MM.1S (cell line): ENCODE data around the gene NINL.

Experiments
- DNase-seq: peaks from one replicate; pipeline ENCODE4 v3.0.0-alpha.2; 2015
- H2AFZ ChIP-seq: fragments of 300-600 bp; sonication (generic); 2 replicates; pipeline ENCODE4 v1.6.0; 2016; ENCODE audit warnings: antibody characterized with exemption, low read length
- H3F3A ChIP-seq: fragments of 300-600 bp; sonication (generic); 2 replicates; pipeline ENCODE4 v1.6.1; 2016; ENCODE audit warnings: mild to moderate bottlenecking, antibody characterized with exemption, low read length, moderate library complexity, mixed read lengths; ENCODE audit not compliant: insufficient read depth
- H3K27ac ChIP-seq: fragments of 300-600 bp; sonication (generic); 2 replicates; pipeline ENCODE4 v1.5.1; 2016; ENCODE audit warnings: mild to moderate bottlenecking, low read length
- H3K27me3 ChIP-seq: fragments of 300-600 bp; sonication (generic); replicated peaks from 2 replicates; pipeline ENCODE4 v1.6.0; 2016; ENCODE audit warnings: low read length; ENCODE audit not compliant: insufficient read depth
- H3K36me3 ChIP-seq: fragments of 300-600 bp; sonication (generic); replicated peaks from 2 replicates; pipeline ENCODE4 v1.6.1; 2016; ENCODE audit warnings: mild to moderate bottlenecking, low read length, mixed read lengths; ENCODE audit not compliant: insufficient read depth
- H3K4me1 ChIP-seq: fragments of 300-600 bp; sonication (generic); 2 replicates; pipeline ENCODE4 v1.6.1; 2016; ENCODE audit warnings: low read length, mixed read lengths
- H3K4me2 ChIP-seq: fragments of 300-600 bp; sonication (generic); 2 replicates; pipeline ENCODE4 v1.6.0; 2016; ENCODE audit warnings: low read depth, low read length
- H3K4me3 ChIP-seq: fragments of 300-600 bp; sonication (generic); 2 replicates; pipeline ENCODE4 v1.5.1; 2016; ENCODE audit warnings: low read length, mixed read lengths
- H3K79me2 ChIP-seq: fragments of 300-600 bp; sonication (generic); 2 replicates; pipeline ENCODE4 v1.6.1; 2016; ENCODE audit warnings: mixed run types, low read length, mixed read lengths
- H3K9ac ChIP-seq: fragments of 300-600 bp; sonication (generic); 2 replicates; pipeline ENCODE4 v1.6.1; 2016; ENCODE audit warnings: low read length, mixed read lengths
- H3K9me2 ChIP-seq: fragments of 300-600 bp; sonication (generic); replicated peaks from 2 replicates; pipeline ENCODE4 v1.6.1; 2016; ENCODE audit warnings: mild to moderate bottlenecking, low read length, mixed read lengths; ENCODE audit not compliant: insufficient read depth
- H3K9me3 ChIP-seq: fragments of 300-600 bp; sonication (generic); replicated peaks from 2 replicates; pipeline ENCODE4 v1.6.1; 2016; ENCODE audit warnings: mild to moderate bottlenecking, low read length, mixed read lengths; ENCODE audit not compliant: insufficient read depth
- H4K20me1 ChIP-seq: fragments of 300-600 bp; sonication (generic); 2 replicates; pipeline ENCODE4 v1.6.1; 2016; ENCODE audit warnings: mild to moderate bottlenecking, low read length, moderate library complexity, mixed read lengths; ENCODE audit not compliant: insufficient read depth
- EZH2 ChIP-seq: fragments of 300-600 bp; sonication (generic); optimal IDR thresholded peaks from 2 replicates; pipeline ENCODE3; 2017; ENCODE audit warnings: low read depth, mild to moderate bottlenecking, antibody characterized with exemption, low read length, mixed read lengths
- EZH2phosphoT487 ChIP-seq: fragments of 300-600 bp; sonication (generic); IDR thresholded peaks from 2 replicates; pipeline ENCODE4 v1.6.1; 2018; ENCODE audit warnings: antibody characterized with exemption, low read length
- TF ChIP-seq, protein P1 (sequence below): fragments of 300-600 bp; sonication (generic); IDR thresholded peaks from 2 replicates; pipeline ENCODE4 v1.5.1; 2016; ENCODE audit warnings: antibody characterized with exemption, low read length, mixed read lengths

The NINL gene

DNA sequence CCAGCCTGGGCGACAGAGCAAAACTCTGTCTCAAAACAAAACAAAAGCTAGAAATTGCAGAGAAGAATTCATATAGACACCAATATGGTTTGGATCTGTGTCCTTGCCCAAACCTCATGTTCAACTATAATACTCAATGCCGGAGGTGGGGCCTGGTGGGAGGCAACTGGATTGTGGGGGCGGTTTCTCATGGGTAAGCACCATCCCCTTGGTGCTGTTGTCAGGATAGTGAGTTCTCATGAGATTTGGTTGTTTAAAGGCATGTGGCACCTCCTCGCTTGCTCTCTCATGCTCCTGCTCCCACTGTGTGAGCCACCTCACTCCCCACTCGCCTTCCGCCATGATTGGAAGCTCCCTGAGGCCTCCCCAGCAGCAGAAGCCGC lies 15.2 kb downstream of the NINL start:
- Histone ChIP-seq H4K20me1 (no peaks in the 10 kb centered on the region), H3K9me3 (no peaks in the 10 kb centered on the region), H3K27ac (no peak overlapping the region), H3K9me2 (no peaks in the 10 kb centered on the region), H3K4me2 (no peak overlapping the region), H3K27me3 (no peaks in the 10 kb centered on the region), H2AFZ (no peak overlapping the region), H3K4me1 (no peaks in the 10 kb centered on the region), H3F3A (no peaks in the 10 kb centered on the region), H3K4me3 (no peak overlapping the region), H3K79me2 (no peaks in the 10 kb centered on the region), H3K9ac (no peak overlapping the region), H3K36me3 (no peaks in the 10 kb centered on the region)
- DNase-seq: no peak
- TF ChIP-seq, protein P1, sequence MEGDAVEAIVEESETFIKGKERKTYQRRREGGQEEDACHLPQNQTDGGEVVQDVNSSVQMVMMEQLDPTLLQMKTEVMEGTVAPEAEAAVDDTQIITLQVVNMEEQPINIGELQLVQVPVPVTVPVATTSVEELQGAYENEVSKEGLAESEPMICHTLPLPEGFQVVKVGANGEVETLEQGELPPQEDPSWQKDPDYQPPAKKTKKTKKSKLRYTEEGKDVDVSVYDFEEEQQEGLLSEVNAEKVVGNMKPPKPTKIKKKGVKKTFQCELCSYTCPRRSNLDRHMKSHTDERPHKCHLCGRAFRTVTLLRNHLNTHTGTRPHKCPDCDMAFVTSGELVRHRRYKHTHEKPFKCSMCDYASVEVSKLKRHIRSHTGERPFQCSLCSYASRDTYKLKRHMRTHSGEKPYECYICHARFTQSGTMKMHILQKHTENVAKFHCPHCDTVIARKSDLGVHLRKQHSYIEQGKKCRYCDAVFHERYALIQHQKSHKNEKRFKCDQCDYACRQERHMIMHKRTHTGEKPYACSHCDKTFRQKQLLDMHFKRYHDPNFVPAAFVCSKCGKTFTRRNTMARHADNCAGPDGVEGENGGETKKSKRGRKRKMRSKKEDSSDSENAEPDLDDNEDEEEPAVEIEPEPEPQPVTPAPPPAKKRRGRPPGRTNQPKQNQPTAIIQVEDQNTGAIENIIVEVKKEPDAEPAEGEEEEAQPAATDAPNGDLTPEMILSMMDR: no peak
- TF ChIP-seq EZH2phosphoT487 (no peak), EZH2 (no peak)

DNA sequence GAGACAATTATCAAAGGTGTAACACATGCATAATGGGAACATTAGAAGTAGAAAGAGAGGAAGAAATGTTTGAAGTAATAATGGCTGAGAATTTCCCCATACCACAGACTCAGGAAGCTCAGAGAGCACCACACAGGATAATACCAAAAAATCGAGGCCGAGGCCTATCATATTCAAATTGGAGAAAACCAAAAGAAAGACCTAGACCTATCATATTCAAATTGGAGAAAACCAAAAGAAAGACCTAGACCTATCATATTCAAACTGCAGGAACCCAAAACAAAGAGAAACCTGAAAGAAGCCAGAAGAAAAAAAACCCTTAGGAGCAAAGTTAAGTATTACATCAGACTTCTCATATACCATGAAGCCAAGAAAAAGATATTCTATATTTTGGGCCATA lies 18.0 kb downstream of the NINL start:
- H3K27ac ChIP-seq: no peak overlapping the region
- no peak overlapping the region for H2AFZ ChIP-seq
- H3K27me3 ChIP-seq: no peaks in the 10 kb centered on the region
- H3K4me1 ChIP-seq: no peaks in the 10 kb centered on the region
- H3K4me2 ChIP-seq: no peak overlapping the region
- no peaks in the 10 kb centered on the region for H3K36me3 ChIP-seq
- no peaks in the 10 kb centered on the region for H4K20me1 ChIP-seq
- H3K9me2 ChIP-seq: no peaks in the 10 kb centered on the region
- H3K9ac ChIP-seq: no peak overlapping the region
- no peak overlapping the region for H3K4me3 ChIP-seq
- TF ChIP-seq EZH2phosphoT487: no peak
- TF ChIP-seq EZH2: no peak
- TF ChIP-seq, protein P1: no peak
- no peaks in the 10 kb centered on the region for H3F3A ChIP-seq
- H3K9me3 ChIP-seq: no peaks in the 10 kb centered on the region
- no peaks in the 10 kb centered on the region for H3K79me2 ChIP-seq
- no peak for DNase-seq

DNA sequence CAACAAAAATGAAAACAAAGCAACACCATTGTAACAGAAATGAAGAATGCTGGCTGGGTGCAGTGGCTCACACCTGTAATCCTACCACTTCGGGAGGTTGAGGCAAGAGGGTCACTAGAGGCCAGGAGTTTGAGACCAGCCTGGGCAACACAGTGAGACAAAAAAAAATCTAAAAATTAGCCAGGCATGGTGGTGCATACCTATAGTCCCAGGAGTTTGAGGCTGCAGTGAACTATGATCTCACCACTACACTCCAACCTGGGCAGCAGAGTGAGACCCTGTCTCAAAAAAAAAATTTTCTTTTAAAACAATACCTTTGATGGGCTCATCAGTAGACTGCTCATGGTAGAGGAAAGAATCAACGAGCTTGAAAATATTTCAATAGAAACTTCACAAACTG lies 18.5 kb downstream of the NINL start:
- H3K36me3 ChIP-seq: no peaks in the 10 kb centered on the region
- H3K9me2 ChIP-seq: no peaks in the 10 kb centered on the region
- H3K4me2 ChIP-seq: no peak overlapping the region
- H3K9me3 ChIP-seq: no peaks in the 10 kb centered on the region
- no peaks in the 10 kb centered on the region for H3K79me2 ChIP-seq
- no peaks in the 10 kb centered on the region for H3K4me1 ChIP-seq
- no peak overlapping the region for H3K4me3 ChIP-seq
- H3K9ac ChIP-seq: no peak overlapping the region
- no peak overlapping the region for H3K27ac ChIP-seq
- no peak overlapping the region for H2AFZ ChIP-seq
- H3F3A ChIP-seq: no peaks in the 10 kb centered on the region
- H3K27me3 ChIP-seq: no peaks in the 10 kb centered on the region
- TF ChIP-seq EZH2: no peak
- TF ChIP-seq EZH2phosphoT487: no peak
- TF ChIP-seq, protein P1: no peak
- DNase-seq: no peak
- H4K20me1 ChIP-seq: no peaks in the 10 kb centered on the region
